GM23338 (cell line): ENCODE results near the gene GARS1. TPM values are rescaled to one million over a fixed set of nuclear protein-coding genes. Genes with fewer than 3 reads are reported as not detected.

Source experiments
- ATAC-seq: fragments of 200-7000 bp; cut with Tn5 transposase; 3 replicates; pipeline ENCODE4 v1.9.1; 2020
- DNase-seq: peaks from one replicate; pipeline ENCODE4 v3.0.0-alpha.2; 2015; ENCODE audit warnings: low spot score
- H2AFZ ChIP-seq: fragments of 200-600 bp; sonication (generic); 2 replicates; pipeline ENCODE4 v1.8.0; 2016; ENCODE audit warnings: antibody characterized with exemption, mild to moderate bottlenecking, moderate library complexity
- H3F3A ChIP-seq: fragments of 200-600 bp; sonication (generic); replicated peaks from 2 replicates; pipeline ENCODE4 v1.8.0; 2017; ENCODE audit warnings: antibody characterized with exemption, mixed run types, low read depth
- H3K27ac ChIP-seq: fragments of 200-600 bp; sonication (generic); 2 replicates; pipeline ENCODE4 v1.6.1; 2016; ENCODE audit warnings: low read depth
- H3K27me3 ChIP-seq: fragments of 200-600 bp; sonication (generic); 2 replicates; pipeline ENCODE4 v1.8.0; 2016; ENCODE audit warnings: mild to moderate bottlenecking, mixed run types, moderate library complexity; ENCODE audit not compliant: insufficient read depth
- H3K36me3 ChIP-seq: fragments of 200-600 bp; sonication (generic); 2 replicates; pipeline ENCODE4 v1.8.0; 2016; ENCODE audit warnings: mild to moderate bottlenecking; ENCODE audit not compliant: insufficient read depth
- H3K4me1 ChIP-seq: fragments of 200-600 bp; sonication (generic); 2 replicates; pipeline ENCODE4 v1.8.0; 2016; ENCODE audit warnings: mild to moderate bottlenecking, moderate library complexity; ENCODE audit not compliant: insufficient read depth
- H3K4me2 ChIP-seq: fragments of 200-600 bp; sonication (generic); 2 replicates; pipeline ENCODE4 v1.7.1; 2017; ENCODE audit warnings: mixed run types
- H3K4me3 ChIP-seq: fragments of 200-600 bp; sonication (generic); 2 replicates; pipeline ENCODE4 v1.6.1; 2016; ENCODE audit warnings: mixed run types
- H3K79me2 ChIP-seq: fragments of 200-600 bp; sonication (generic); replicated peaks from 2 replicates; pipeline ENCODE4 v1.8.0; 2017; ENCODE audit warnings: mild to moderate bottlenecking; ENCODE audit not compliant: insufficient read depth
- H3K9me2 ChIP-seq: fragments of 200-600 bp; sonication (generic); 2 replicates; pipeline ENCODE4 v1.8.0; 2017; ENCODE audit not compliant: insufficient read depth
- H4K20me1 ChIP-seq: fragments of 200-600 bp; sonication (generic); replicated peaks from 2 replicates; pipeline ENCODE4 v1.8.0; 2017; ENCODE audit warnings: mild to moderate bottlenecking; ENCODE audit not compliant: insufficient read depth
- H3K27ac Mint-ChIP-seq: 2 replicates; pipeline ENCODE4 v1.8.0; 2020; ENCODE audit warnings: inconsistent platforms, mild to moderate bottlenecking, moderate library complexity, mixed read lengths
- H3K27me3 Mint-ChIP-seq: 3 replicates; pipeline ENCODE4 v1.8.0; 2022; ENCODE audit warnings: low read depth, mild to moderate bottlenecking, moderate library complexity, mixed read lengths, inconsistent platforms; ENCODE audit not compliant: insufficient read depth, poor library complexity
- H3K36me3 Mint-ChIP-seq: 3 replicates; pipeline ENCODE4 v1.8.0; 2021; ENCODE audit warnings: low read depth, mild to moderate bottlenecking, inconsistent platforms, moderate library complexity, mixed read lengths
- H3K4me1 Mint-ChIP-seq: 3 replicates; pipeline ENCODE4 v1.8.0; 2020; ENCODE audit warnings: mild to moderate bottlenecking, inconsistent platforms, mixed read lengths
- H3K4me3 Mint-ChIP-seq: 3 replicates; pipeline ENCODE4 v1.8.0; 2021; ENCODE audit warnings: moderate library complexity, mild to moderate bottlenecking, inconsistent platforms, mixed read lengths
- H3K9me3 Mint-ChIP-seq: 3 replicates; pipeline ENCODE4 v1.8.0; 2020; ENCODE audit warnings: moderate library complexity, mild to moderate bottlenecking, inconsistent platforms, mixed read lengths
- CREB1 ChIP-seq: fragments of 250-450 bp; sonication (Bioruptor Pico); IDR thresholded peaks from 2 replicates; pipeline ENCODE4 v1.5.0; 2020; ENCODE audit warnings: low read depth, mild to moderate bottlenecking, moderate library complexity
- CTCF ChIP-seq, 2 experiments: fragments of 200-600 bp in 1 of 2; sonication (generic) in 1 of 2; conservative IDR thresholded peaks; 2 replicates each; pipeline versions ENCODE4 v1.5.1 to v1.6.1; 2016 to 2017; ENCODE audit warnings: antibody characterized with exemption in 2 of 2, low read depth in 2 of 2, mild to moderate bottlenecking in 2 of 2, moderate library complexity in 1 of 2
- EZH2 ChIP-seq: fragments of 200-600 bp; sonication (generic); IDR thresholded peaks from one replicate; pipeline ENCODE4 v1.8.0; 2017; ENCODE audit warnings: antibody characterized with exemption, mild to moderate bottlenecking, low read depth; ENCODE audit not compliant: unreplicated experiment
- EZH2phosphoT487 ChIP-seq: fragments of 200-600 bp; sonication (generic); IDR thresholded peaks from one replicate; pipeline ENCODE4 v1.8.1; 2018; ENCODE audit warnings: antibody characterized with exemption; ENCODE audit not compliant: unreplicated experiment
- JUNB ChIP-seq: IDR thresholded peaks from one replicate; pipeline ENCODE4 v1.6.1; 2016; ENCODE audit warnings: antibody characterized with exemption; ENCODE audit not compliant: unreplicated experiment
- NANOG ChIP-seq: IDR thresholded peaks from 2 replicates; pipeline ENCODE4 v1.6.1; 2016; ENCODE audit warnings: antibody characterized with exemption, borderline replicate concordance
- POLR2AphosphoS5 ChIP-seq: IDR thresholded peaks from 2 replicates; pipeline ENCODE4 v1.6.1; 2016; ENCODE audit warnings: antibody characterized with exemption, low read depth
- REST ChIP-seq: IDR thresholded peaks from one replicate; pipeline ENCODE4 v1.6.1; 2018; ENCODE audit warnings: antibody characterized with exemption; ENCODE audit not compliant: unreplicated experiment
- STAT1 ChIP-seq: IDR thresholded peaks from one replicate; pipeline ENCODE4 v1.6.1; 2016; ENCODE audit warnings: antibody characterized with exemption; ENCODE audit not compliant: unreplicated experiment
- ZNF462 ChIP-seq: fragments of 250-450 bp; sonication (Bioruptor Pico); IDR thresholded peaks from 2 replicates; pipeline ENCODE4 v1.5.0; 2020; ENCODE audit warnings: mild to moderate bottlenecking, moderate library complexity
- polyA plus RNA-seq: library from polyadenylated mRNA; unstranded; fragments of >200 nt; fragmentation: Nextera tagmentation; extraction: Ambion mirVana; gene quantifications from 2 replicates; pipeline ENCODE4 v1.2.1, GENCODE V29; 2016
- total RNA-seq: library from RNA; depleted of rRNA; stranded (reverse); fragments of >200 nt; shearing (Covaris generic); gene quantifications from 2 replicates; pipeline ENCODE4 v1.2.3, GENCODE V29; 2014

Gene GARS1
- total and polyA plus RNA-seq, 2 experiments from 2014 or later, result 207 to 241 TPM

- Histone ChIP-seq H3K36me3 (no peaks in the 10 kb centered on the region), H3K4me3 (no peak overlapping the region), H3K4me2 (no peak overlapping the region), H3F3A (no peaks in the 10 kb centered on the region), H3K27ac (no peak overlapping the region), H3K27me3 (no peaks in the 10 kb centered on the region), H3K9me2 (no peaks in the 10 kb centered on the region), H2AFZ (no peak overlapping the region), H3K79me2 (no peaks in the 10 kb centered on the region), H3K4me1 (no peaks in the 10 kb centered on the region), H4K20me1 (0 out of 2 replicates have a peak, but pooled peaks cover 4% of the 10 kb centered on the region)
- TF ChIP-seq POLR2AphosphoS5, result no peak
- no peak for TF ChIP-seq STAT1
- no peak for TF ChIP-seq REST
- no peak for TF ChIP-seq ZNF462 (CRISPR knock-in tag)
- no peak for TF ChIP-seq CTCF (conservative IDR thresholded peaks at IDR 0.05; ENCODE audit: low read depth in 2 of 2)
- TF ChIP-seq JUNB, result no peak
- TF ChIP-seq EZH2, result no peak
- no peak for TF ChIP-seq EZH2phosphoT487
- TF ChIP-seq CREB1, result no peak
- no peak for TF ChIP-seq NANOG
- DNase-seq (no peak), ATAC-seq (no peak; the same call in 2 of the 3 replicates)
- Mint-ChIP-seq H3K27me3 (peaks cover 9% of the 10 kb centered on the region), H3K4me3 (no peak overlapping the region), H3K9me3 (no peaks in the 10 kb centered on the region; the same call in 2 of the 3 replicates), H3K27ac (no peak overlapping the region), H3K4me1 (peaks cover 12% of the 10 kb centered on the region), H3K36me3 (no peaks in the 10 kb centered on the region)
Measured at GRCh38 chr7:30667172-30667571, 72.5 kb downstream of the GARS1 start.
